Measurements from ENCODE around the gene OTOF. TPM values are rescaled to one million over a fixed set of nuclear protein-coding genes. Genes with fewer than 3 reads are reported as not detected.

OTOF gene
- total RNA-seq (2022; extraction: Qiagen RNA extraction) = 0.06 to 0.44 TPM (median 0.19 TPM) in 5 replicates

DNA sequence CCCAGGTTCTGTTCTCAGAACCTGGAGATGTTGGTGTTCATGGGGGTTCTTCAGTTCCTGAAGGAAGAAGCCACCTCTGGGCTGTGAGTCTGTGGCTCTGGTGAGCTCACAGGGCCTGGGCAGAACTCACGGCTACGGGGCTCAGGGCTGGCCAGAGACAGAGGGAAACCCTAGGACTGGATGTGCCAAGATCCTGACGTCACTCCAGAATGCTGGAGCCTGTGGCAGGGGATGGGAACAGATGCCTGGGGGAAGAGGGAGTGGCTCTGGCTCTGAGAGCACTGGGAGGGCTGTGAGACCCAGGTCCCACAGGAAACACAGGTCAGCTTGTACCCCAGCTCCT, at the start of gene OTOF:
TSS of gene OTOF (minus strand) at position 214 of the 343 bp plus-strand sequence.

Other genes starting within 250 kb of the OTOF start
- 128 to 137 TPM (median 133 TPM) in 5 replicates for gene HADHA, start 233.5 kb downstream of the OTOF start, total RNA-seq (2022; extraction: Qiagen RNA extraction)
- 87.3 to 100 TPM (median 98.9 TPM) in 5 replicates for gene HADHB, start 233.2 kb downstream of the OTOF start, total RNA-seq (2022; extraction: Qiagen RNA extraction)
- 13.4 to 19.9 TPM (median 17.4 TPM) in 5 replicates for gene SELENOI, start 132.0 kb downstream of the OTOF start, total RNA-seq (2022; extraction: Qiagen RNA extraction)
- 0.08 to 0.17 TPM (median 0.11 TPM) in 5 replicates for gene ADGRF3, start 131.3 kb downstream of the OTOF start, total RNA-seq (2022; extraction: Qiagen RNA extraction)
- gene DRC1, start 76.2 kb downstream of the OTOF start, total RNA-seq (2022; extraction: Qiagen RNA extraction) = 0.07 to 0.36 TPM (median 0.15 TPM) in 5 replicates
- 0.20 to 0.42 TPM in 2 of 5 replicates, not detected in the others for gene CIB4, start 163.2 kb upstream of the OTOF start, total RNA-seq (2022; extraction: Qiagen RNA extraction)
- gene KCNK3, start 214.6 kb upstream of the OTOF start, total RNA-seq (2022; extraction: Qiagen RNA extraction) = 0.45 to 0.86 TPM (median 0.64 TPM) in 5 replicates

Data from A549 treated with dexamethasone at 1 μM for 4 hours (cell line).